ENCODE data around the gene AKR1C1. TPM values are rescaled to one million over a fixed set of nuclear protein-coding genes. Genes with fewer than 3 reads are reported as not detected.
A peak's percentile ranks its signal among the peaks of the same experiment; 100 is the strongest.
"Not testable (repeated sequence)": the region's sequence is repeated elsewhere in the genome, so short reads cannot be mapped to it uniquely, and the experiment has no call there.

The AKR1C1 gene
- total RNA-seq, 4 donors from 2014 or later = 81.9 to 307 (median 222) TPM

DNA sequence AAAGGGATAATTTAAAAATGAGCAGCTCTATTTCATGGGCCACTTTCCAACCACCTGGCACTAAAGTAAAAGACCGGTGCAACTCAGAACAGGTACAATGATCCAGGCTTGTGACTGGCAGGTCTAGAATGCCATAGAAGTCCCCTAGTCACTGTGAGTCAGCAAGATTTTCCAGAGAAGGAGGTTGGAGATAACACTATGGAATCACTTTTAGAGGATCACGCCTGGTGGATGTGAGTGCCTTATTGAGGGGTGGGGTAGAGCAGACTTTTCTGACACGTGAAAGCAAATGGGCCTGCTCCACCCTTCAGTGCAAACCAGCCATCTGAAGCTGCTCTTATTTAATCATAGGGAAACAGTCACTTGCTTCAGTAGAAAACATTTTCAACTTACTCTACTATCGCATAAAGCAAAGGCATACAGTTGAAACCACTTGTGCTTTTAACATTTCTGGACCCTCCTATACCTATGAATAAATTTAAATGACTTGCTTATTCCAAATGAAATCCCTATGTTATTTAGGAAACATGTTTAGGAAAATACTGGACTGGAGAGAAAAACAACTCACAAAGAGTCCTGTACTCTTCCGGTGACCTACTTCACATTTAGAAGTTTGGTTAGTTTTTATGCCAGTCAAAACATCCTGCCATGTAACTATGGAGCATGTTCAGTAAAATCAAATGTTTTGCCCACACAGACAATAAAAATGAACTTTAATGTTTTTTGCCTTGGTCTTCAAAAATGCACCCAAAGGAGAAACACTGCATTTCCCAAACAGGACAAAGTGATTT lies 21.5 kb upstream of the AKR1C1 start:
- no peaks in the 10 kb centered on the region for H3K36me3 ChIP-seq
- H3K9me3 ChIP-seq = no peaks in the 10 kb centered on the region
- peak; percentile 24 for ATAC-seq
- H3K27me3 ChIP-seq = no peaks in the 10 kb centered on the region
- H3K4me3 ChIP-seq = no peak overlapping the region
- TF ChIP-seq EP300 (IDR thresholded peaks at IDR 0.05) (no peak), POLR2AphosphoS5 (IDR thresholded peaks at IDR 0.05) (no peak), POLR2A (IDR thresholded peaks at IDR 0.05) (no peak)
- TF ChIP-seq, protein P1, sequence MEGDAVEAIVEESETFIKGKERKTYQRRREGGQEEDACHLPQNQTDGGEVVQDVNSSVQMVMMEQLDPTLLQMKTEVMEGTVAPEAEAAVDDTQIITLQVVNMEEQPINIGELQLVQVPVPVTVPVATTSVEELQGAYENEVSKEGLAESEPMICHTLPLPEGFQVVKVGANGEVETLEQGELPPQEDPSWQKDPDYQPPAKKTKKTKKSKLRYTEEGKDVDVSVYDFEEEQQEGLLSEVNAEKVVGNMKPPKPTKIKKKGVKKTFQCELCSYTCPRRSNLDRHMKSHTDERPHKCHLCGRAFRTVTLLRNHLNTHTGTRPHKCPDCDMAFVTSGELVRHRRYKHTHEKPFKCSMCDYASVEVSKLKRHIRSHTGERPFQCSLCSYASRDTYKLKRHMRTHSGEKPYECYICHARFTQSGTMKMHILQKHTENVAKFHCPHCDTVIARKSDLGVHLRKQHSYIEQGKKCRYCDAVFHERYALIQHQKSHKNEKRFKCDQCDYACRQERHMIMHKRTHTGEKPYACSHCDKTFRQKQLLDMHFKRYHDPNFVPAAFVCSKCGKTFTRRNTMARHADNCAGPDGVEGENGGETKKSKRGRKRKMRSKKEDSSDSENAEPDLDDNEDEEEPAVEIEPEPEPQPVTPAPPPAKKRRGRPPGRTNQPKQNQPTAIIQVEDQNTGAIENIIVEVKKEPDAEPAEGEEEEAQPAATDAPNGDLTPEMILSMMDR (IDR thresholded peaks at IDR 0.05) = no peak
- H3K27ac ChIP-seq = peak overlapping the region; percentile 66 to 83 (median 80)
- WGBS, 2 donors (ENCODE audit: low coverage in 1 of 2) = 52 to 80% methylated on average over 3 of the region's 5 CpGs
- H3K4me1 ChIP-seq = peaks cover 19 to 57% (median 31%) of the 10 kb centered on the region in 3 donors

DNA sequence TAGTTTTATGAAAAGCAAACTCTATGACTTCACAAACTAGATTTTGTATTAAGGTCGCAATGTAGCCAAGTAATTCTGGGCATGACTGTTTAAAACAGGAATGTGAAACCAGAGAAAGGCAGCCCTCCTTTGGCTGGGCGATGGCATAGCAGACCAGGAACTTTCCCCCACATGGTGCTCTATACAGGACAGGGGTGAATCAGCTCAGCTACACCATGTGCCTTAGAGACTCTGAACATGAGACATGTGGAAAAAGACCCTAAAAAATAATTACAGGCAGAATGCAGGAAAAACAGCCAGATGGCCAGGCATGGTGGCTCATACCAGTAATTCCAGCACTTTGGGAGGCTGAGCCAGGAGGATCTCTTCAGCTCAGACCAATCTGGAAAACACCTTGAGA lies 20.3 kb upstream of the AKR1C1 start:
- H3K4me1 ChIP-seq = peaks cover 22 to 69% (median 33%) of the 10 kb centered on the region in 3 donors
- H3K27me3 ChIP-seq, H3K36me3 ChIP-seq, H3K9me3 ChIP-seq, H3K4me3 ChIP-seq: not testable (repeated sequence)
- TF ChIP-seq, protein P1 (IDR thresholded peaks at IDR 0.05) = peak in 3 of 4 experiments; percentile 33 to 41 (median 40)
- TF ChIP-seq POLR2AphosphoS5 (IDR thresholded peaks at IDR 0.05) = peak; percentile 63
- peak; percentile 68 for ATAC-seq
- 24 to 44% methylated on average over 2 of the region's 2 CpGs for WGBS, 2 donors (ENCODE audit: low coverage in 1 of 2)
- H3K27ac ChIP-seq = peak overlapping the region; percentile 63 to 83 (median 80)

DNA sequence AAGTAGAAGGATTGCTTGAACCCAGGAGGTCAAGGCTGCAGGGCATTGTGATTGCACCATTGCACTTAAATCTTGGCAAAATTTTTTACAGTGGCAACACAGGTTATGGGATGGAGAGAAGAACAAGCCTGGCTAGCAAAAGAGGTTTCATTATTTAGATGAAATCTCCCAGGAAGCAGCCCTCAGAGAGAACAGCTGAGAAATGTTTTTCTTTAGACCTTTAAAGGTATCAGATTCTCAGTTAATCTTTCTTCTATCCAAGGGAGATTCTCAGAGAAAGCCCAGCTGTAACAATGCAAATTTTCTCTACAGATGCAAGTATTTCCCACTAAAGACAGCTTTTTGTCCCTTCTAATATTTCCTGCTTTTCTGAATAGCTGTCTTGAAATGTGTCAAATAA lies 19.8 kb upstream of the AKR1C1 start:
- H3K27me3 ChIP-seq, H3K36me3 ChIP-seq, H3K9me3 ChIP-seq, ATAC-seq, H3K4me3 ChIP-seq: not testable (repeated sequence)
- peaks cover 26 to 74% (median 37%) of the 10 kb centered on the region in 3 donors for H3K4me1 ChIP-seq
- peak; percentile 37 for TF ChIP-seq POLR2AphosphoS5 (IDR thresholded peaks at IDR 0.05)
- peak overlapping the region; percentile 63 to 83 (median 80) for H3K27ac ChIP-seq

DNA sequence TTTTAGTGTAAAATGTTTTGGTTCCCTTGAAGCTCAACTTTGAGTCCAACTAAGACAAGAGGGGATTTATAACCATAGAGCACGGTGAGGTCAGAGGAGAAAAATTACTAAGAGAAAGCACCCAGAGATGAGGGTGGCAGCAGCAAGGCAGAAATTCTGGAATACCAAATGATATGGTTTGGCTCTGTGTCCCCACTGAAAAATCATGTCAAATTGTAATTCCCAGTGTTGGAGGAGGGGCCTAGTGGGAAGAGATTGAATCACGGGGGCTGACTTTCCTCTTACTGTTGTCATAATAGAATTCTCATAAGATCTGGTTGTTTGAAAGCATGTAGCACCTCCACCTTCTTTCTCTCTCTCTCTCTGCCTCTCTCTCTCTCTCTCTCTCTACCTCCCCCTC lies 19.4 kb upstream of the AKR1C1 start:
- no peaks in the 10 kb centered on the region for H3K36me3 ChIP-seq
- peaks cover 30 to 78% (median 41%) of the 10 kb centered on the region in 3 donors for H3K4me1 ChIP-seq
- H3K27me3 ChIP-seq = no peaks in the 10 kb centered on the region
- TF ChIP-seq POLR2AphosphoS5 (IDR thresholded peaks at IDR 0.05) (peak; percentile 52), EP300 (IDR thresholded peaks at IDR 0.05) (no peak), POLR2A (IDR thresholded peaks at IDR 0.05) (no peak)
- ATAC-seq = no peak
- no peaks in the 10 kb centered on the region for H3K9me3 ChIP-seq
- H3K27ac ChIP-seq = peak overlapping the region; percentile 63 to 83 (median 80)
- 42 to 83% methylated on average over 1 to 2 of the region's 2 CpGs for WGBS, 2 donors (ENCODE audit: low coverage in 1 of 2)
- no peak overlapping the region for H3K4me3 ChIP-seq

DNA sequence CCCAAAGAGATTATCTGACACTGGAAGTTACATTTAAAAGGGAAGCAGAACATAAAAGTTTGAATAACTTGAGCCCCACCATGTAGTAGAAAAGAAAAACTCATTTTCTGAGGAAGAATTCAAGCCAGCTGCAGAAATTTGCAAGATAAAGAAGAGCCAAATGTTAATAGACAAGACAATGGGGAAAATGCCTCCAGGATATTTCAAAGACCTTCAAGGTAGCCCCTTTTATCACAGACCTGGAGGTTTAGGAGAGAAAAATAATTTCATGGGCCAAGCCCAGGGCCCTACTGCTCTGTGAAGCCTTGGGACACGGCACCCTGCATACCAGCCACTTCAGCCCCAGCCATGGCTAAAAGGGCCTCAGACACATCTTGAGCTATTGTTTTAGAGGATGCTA lies 18.4 kb upstream of the AKR1C1 start:
- Histone ChIP-seq H3K9me3 (no peaks in the 10 kb centered on the region), H3K27me3 (no peaks in the 10 kb centered on the region), H3K27ac (peak overlapping the region in 2 of 4 donors; percentile 80 to 81), H3K4me1 (peaks cover 31 to 81% (median 43%) of the 10 kb centered on the region in 3 donors), H3K36me3 (no peaks in the 10 kb centered on the region), H3K4me3 (no peak overlapping the region)
- WGBS, 2 donors (ENCODE audit: low coverage in 1 of 2) = no CpG with 5 or more reads among the region's 1 CpG
- TF ChIP-seq EP300 (IDR thresholded peaks at IDR 0.05) (no peak), POLR2AphosphoS5 (IDR thresholded peaks at IDR 0.05) (no peak), POLR2A (IDR thresholded peaks at IDR 0.05) (no peak)
- TF ChIP-seq, protein P1 (IDR thresholded peaks at IDR 0.05) = no peak
- no peak for ATAC-seq
